A673 (cell line): ENCODE measurements around the gene YARS2. TPM values are rescaled to one million over a fixed set of nuclear protein-coding genes. Genes with fewer than 3 reads are reported as not detected.

Source experiments
- BruUV-seq: library from RNA; stranded (reverse); fragments of 400-500 nt; replicated peaks from 2 replicates; lab custom pipeline; 2021; lab: Mats Ljungman, UMichigan
- CTCF ChIA-PET: fragments of 300-600 bp; sonication (Branson Sonifier 250); formaldehyde crosslinking; loops from one replicate; lab custom pipeline; 2022; ENCODE audit warnings: antibody characterized with exemption; lab: Charles Lee
- POLR2A ChIA-PET: fragments of 300-600 bp; sonication (Branson Sonifier 250); formaldehyde crosslinking; loops from one replicate; lab custom pipeline; 2022; ENCODE audit warnings: antibody characterized with exemption; ENCODE audit not compliant: low non-redundant PET; lab: Charles Lee
- DNase-seq: peaks from one replicate; pipeline ENCODE4 v3.0.0-alpha.2; 2015; ENCODE audit warnings: low spot score
- H3K27ac ChIP-seq: fragments of 200-600 bp; sonication (generic); 2 replicates; pipeline ENCODE4 v1.5.1; 2016; ENCODE audit warnings: mixed run types, low read depth, mild to moderate bottlenecking, mixed read lengths, antibody characterized with exemption, low read length; ENCODE audit not compliant: poor library complexity, severe bottlenecking
- H3K27me3 ChIP-seq: fragments of 200-600 bp; sonication (generic); replicated peaks from 2 replicates; pipeline ENCODE4 v1.6.1; 2017; ENCODE audit warnings: mixed run types, low read depth, mild to moderate bottlenecking, mixed read lengths, antibody characterized with exemption, low read length; ENCODE audit not compliant: insufficient read depth, poor library complexity
- H3K36me3 ChIP-seq: fragments of 200-600 bp; sonication (generic); 2 replicates; pipeline ENCODE4 v1.6.1; 2016; ENCODE audit warnings: mixed run types, mild to moderate bottlenecking, mixed read lengths, antibody characterized with exemption, low read length; ENCODE audit not compliant: insufficient read depth, poor library complexity, severe bottlenecking
- H3K4me1 ChIP-seq: fragments of 200-600 bp; sonication (generic); 2 replicates; pipeline ENCODE4 v1.6.1; 2017; ENCODE audit warnings: mixed run types, mild to moderate bottlenecking, mixed read lengths, antibody characterized with exemption, low read length; ENCODE audit not compliant: insufficient read depth, poor library complexity, severe bottlenecking
- H3K4me3 ChIP-seq: fragments of 200-600 bp; sonication (generic); 2 replicates; pipeline ENCODE4 v1.5.1; 2016; ENCODE audit warnings: low read depth, mixed run types, mild to moderate bottlenecking, mixed read lengths, low read length; ENCODE audit not compliant: poor library complexity, severe bottlenecking
- H3K9me3 ChIP-seq: fragments of 200-600 bp; sonication (generic); 2 replicates; pipeline ENCODE4 v1.6.1; 2016; ENCODE audit warnings: mixed run types, low read depth, mild to moderate bottlenecking, mixed read lengths, antibody characterized with exemption, low read length; ENCODE audit not compliant: poor library complexity, severe bottlenecking
- EZH2 ChIP-seq: fragments of 200-600 bp; sonication (generic); IDR thresholded peaks from 2 replicates; pipeline ENCODE4 v1.6.1; 2017; ENCODE audit warnings: borderline replicate concordance, low read depth, mild to moderate bottlenecking, mixed read lengths, antibody characterized with exemption, low read length; ENCODE audit not compliant: poor library complexity, severe bottlenecking
- intact Hi-C: fragments of 100-400 bp; cut with micrococcal nuclease; formaldehyde crosslinking; loops from one replicate; pipeline ENCODE4 v1.10.0; 2022; ENCODE audit not compliant: unreplicated experiment
- total RNA-seq: library from RNA; stranded (reverse); gene quantifications from 2 replicates; pipeline ENCODE4 v1.2.3, GENCODE V29; 2021
- TF ChIP-seq, protein P1 (sequence below): fragments of 300-800, 200-600 bp; sonication (generic); conservative IDR thresholded peaks from 2 replicates; pipeline ENCODE4 v1.5.1; 2017; ENCODE audit warnings: low read depth, mild to moderate bottlenecking, antibody characterized with exemption, low read length, moderate library complexity, mixed read lengths

The YARS2 gene
- total RNA-seq, 1 experiment from 2014 or later, result 29.4 TPM

DNA sequence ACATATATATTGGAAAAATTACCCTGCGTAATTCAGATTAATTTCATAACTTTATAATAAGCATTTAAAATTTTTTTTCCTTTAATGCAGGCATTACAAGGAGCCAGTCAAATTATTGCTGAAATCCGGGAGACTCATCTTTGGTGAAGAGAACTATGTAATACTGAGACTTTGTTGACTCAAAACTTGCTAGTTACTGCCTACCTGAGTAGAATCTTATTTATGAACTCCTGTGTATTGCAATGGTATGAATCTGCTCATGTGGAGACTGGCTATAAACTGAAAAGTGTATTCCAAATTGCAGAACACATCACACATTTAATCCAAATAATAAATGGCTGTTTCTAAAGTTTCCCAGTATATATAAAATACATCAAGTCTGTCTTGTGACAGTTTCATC lies 12.4 kb downstream of the YARS2 start:
- no peak for DNase-seq
- ChIA-PET POLR2A (no interaction called here), CTCF (no interaction called here)
- Histone ChIP-seq H3K4me3 (no peak overlapping the region), H3K27me3 (no peaks in the 10 kb centered on the region), H3K27ac (no peak overlapping the region), H3K36me3 (peaks cover 92% of the 10 kb centered on the region), H3K9me3 (no peaks in the 10 kb centered on the region), H3K4me1 (no peaks in the 10 kb centered on the region)
- no TSS peak for BruUV-seq
- TF ChIP-seq, protein P1, sequence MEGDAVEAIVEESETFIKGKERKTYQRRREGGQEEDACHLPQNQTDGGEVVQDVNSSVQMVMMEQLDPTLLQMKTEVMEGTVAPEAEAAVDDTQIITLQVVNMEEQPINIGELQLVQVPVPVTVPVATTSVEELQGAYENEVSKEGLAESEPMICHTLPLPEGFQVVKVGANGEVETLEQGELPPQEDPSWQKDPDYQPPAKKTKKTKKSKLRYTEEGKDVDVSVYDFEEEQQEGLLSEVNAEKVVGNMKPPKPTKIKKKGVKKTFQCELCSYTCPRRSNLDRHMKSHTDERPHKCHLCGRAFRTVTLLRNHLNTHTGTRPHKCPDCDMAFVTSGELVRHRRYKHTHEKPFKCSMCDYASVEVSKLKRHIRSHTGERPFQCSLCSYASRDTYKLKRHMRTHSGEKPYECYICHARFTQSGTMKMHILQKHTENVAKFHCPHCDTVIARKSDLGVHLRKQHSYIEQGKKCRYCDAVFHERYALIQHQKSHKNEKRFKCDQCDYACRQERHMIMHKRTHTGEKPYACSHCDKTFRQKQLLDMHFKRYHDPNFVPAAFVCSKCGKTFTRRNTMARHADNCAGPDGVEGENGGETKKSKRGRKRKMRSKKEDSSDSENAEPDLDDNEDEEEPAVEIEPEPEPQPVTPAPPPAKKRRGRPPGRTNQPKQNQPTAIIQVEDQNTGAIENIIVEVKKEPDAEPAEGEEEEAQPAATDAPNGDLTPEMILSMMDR, result no peak
- TF ChIP-seq EZH2, result no peak
- intact Hi-C loops, result loop anchor here (2.0 to 5.0 kb wide), 2 partner anchors 286 to 376 kb away; no protein-coding TSS in a partner anchor

DNA sequence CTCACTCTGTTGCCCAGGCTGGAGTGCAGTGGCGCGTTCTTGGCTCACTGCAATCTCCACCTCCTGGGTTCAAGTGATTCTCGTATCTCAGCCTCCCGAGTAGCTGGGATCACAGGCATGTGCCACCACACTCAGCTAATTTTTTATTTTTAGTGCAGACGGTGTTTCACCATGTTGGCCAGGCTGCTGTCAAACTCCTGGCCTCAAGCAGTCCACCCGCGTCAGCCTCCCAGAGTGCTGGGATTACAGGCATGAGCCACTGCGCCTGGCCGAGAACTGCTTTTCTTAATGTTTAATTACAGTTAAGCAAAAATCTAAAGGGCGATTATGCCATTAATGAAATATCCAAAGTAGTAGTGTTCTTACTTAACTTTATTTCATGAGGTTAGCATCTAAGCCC lies 13.6 kb downstream of the YARS2 start:
- intact Hi-C loops, result loop anchor here (2.0 to 5.0 kb wide), 2 partner anchors 285 to 375 kb away; no protein-coding TSS in a partner anchor
- Histone ChIP-seq H3K27ac (no peak overlapping the region), H3K27me3 (no peaks in the 10 kb centered on the region), H3K4me1 (no peaks in the 10 kb centered on the region), H3K9me3 (no peaks in the 10 kb centered on the region), H3K36me3 (peaks cover 92% of the 10 kb centered on the region), H3K4me3 (no peak overlapping the region)
- TF ChIP-seq, protein P1, result no peak
- TF ChIP-seq EZH2, result no peak
- CTCF ChIA-PET, result no interaction called here
- POLR2A ChIA-PET, result no interaction called here
- no peak for DNase-seq
- BruUV-seq, result no TSS peak

DNA sequence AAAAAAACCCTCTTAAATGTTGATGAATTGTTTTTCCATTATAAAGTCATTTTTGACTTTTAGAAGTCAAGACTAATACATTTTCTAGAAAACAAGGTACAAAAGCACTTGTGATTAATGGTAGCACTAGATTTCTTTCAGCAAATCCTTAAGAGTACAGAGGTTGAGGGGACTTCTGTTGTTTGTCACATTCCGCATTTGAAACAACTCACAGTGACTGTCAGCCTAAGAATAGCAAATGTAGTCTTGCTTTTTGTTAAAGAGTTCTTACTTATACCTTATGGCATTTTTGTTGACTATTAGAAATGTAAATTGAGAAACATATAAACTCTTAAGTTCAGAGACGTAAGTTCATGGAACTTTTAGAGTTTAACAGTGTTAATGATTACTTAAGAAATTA lies 16.4 kb downstream of the YARS2 start:
- peaks cover 86% of the 10 kb centered on the region for H3K36me3 ChIP-seq
- no peak for DNase-seq
- TF ChIP-seq, protein P1, result no peak
- no peak for TF ChIP-seq EZH2
- H3K4me3 ChIP-seq, result no peak overlapping the region
- intact Hi-C loops, result no loop called here
- H3K9me3 ChIP-seq, result no peaks in the 10 kb centered on the region
- no peaks in the 10 kb centered on the region for H3K4me1 ChIP-seq
- no peaks in the 10 kb centered on the region for H3K27me3 ChIP-seq
- H3K27ac ChIP-seq, result no peak overlapping the region
- ChIA-PET CTCF (no interaction called here), POLR2A (no interaction called here)
- no TSS peak for BruUV-seq
